PC-9 (cell line): ENCODE measurements around the gene SERPINB13. TPM values are rescaled to one million over a fixed set of nuclear protein-coding genes. Genes with fewer than 3 reads are reported as not detected.

Source experiments
- BruUV-seq: library from RNA; stranded (reverse); fragments of 400-500 nt; replicated peaks from 2 replicates; lab custom pipeline; 2021; lab: Mats Ljungman, UMichigan
- CTCF ChIA-PET: fragments of 300-600 bp; sonication (Branson Sonifier 250); formaldehyde crosslinking; loops from one replicate; lab custom pipeline; 2022; ENCODE audit warnings: antibody characterized with exemption; lab: Charles Lee
- POLR2A ChIA-PET: fragments of 300-600 bp; sonication (Branson Sonifier 250); formaldehyde crosslinking; loops from one replicate; lab custom pipeline; 2022; ENCODE audit warnings: antibody characterized with exemption; ENCODE audit not compliant: unreplicated experiment; lab: Charles Lee
- DNase-seq, 2 experiments: peaks; one replicate each; pipeline versions ENCODE4 v3.0.0 to v3.0.0-alpha.2; 2015 to 2022; ENCODE audit warnings: mixed read lengths in 1 of 2
- H2AFZ ChIP-seq: fragments of 200-600 bp; sonication (generic); 2 replicates; pipeline ENCODE4 v1.8.1; 2017; ENCODE audit warnings: antibody characterized with exemption
- H3F3A ChIP-seq: fragments of 200-600 bp; sonication (generic); 2 replicates; pipeline ENCODE4 v1.8.1; 2017; ENCODE audit warnings: antibody characterized with exemption, mild to moderate bottlenecking, low read depth; ENCODE audit not compliant: insufficient read depth
- H3K27ac ChIP-seq: fragments of 200-600 bp; sonication (generic); 2 replicates; pipeline ENCODE4 v1.6.1; 2016; ENCODE audit warnings: mixed run types
- H3K27me3 ChIP-seq: fragments of 200-600 bp; sonication (generic); 2 replicates; pipeline ENCODE4 v1.6.1; 2016; ENCODE audit warnings: low read depth, mixed run types; ENCODE audit not compliant: insufficient read depth
- H3K36me3 ChIP-seq: fragments of 200-600 bp; sonication (generic); 2 replicates; pipeline ENCODE4 v1.6.1; 2016; ENCODE audit warnings: low read depth, mixed run types
- H3K4me1 ChIP-seq: fragments of 200-600 bp; sonication (generic); replicated peaks from 2 replicates; pipeline ENCODE4 v1.6.1; 2016; ENCODE audit warnings: mixed run types; ENCODE audit not compliant: insufficient read depth
- H3K4me2 ChIP-seq: fragments of 200-600 bp; sonication (generic); 2 replicates; pipeline ENCODE4 v1.6.1; 2017; ENCODE audit warnings: mixed run types
- H3K4me3 ChIP-seq: fragments of 200-600 bp; sonication (generic); 2 replicates; pipeline ENCODE4 v1.6.1; 2016; ENCODE audit warnings: mixed run types
- H3K79me2 ChIP-seq: fragments of 200-600 bp; sonication (generic); 2 replicates; pipeline ENCODE4 v1.6.1; 2017; ENCODE audit warnings: low read depth, mixed run types
- H3K9me2 ChIP-seq: fragments of 200-600 bp; sonication (generic); 2 replicates; pipeline ENCODE4 v1.8.1; 2017; ENCODE audit warnings: mild to moderate bottlenecking; ENCODE audit not compliant: insufficient read depth
- H3K9me3 ChIP-seq: fragments of 200-600 bp; sonication (generic); 2 replicates; pipeline ENCODE4 v1.8.1; 2016; ENCODE audit warnings: low read depth; ENCODE audit not compliant: insufficient read depth
- H4K20me1 ChIP-seq: fragments of 200-600 bp; sonication (generic); 2 replicates; pipeline ENCODE4 v1.8.1; 2017; ENCODE audit not compliant: insufficient read depth
- EZH2 ChIP-seq: fragments of 200-600 bp; sonication (generic); IDR thresholded peaks from 2 replicates; pipeline ENCODE4 v1.8.0; 2017; ENCODE audit warnings: antibody characterized with exemption, low read depth
- intact Hi-C: fragments of 100-400 bp; cut with micrococcal nuclease; formaldehyde crosslinking; loops from one replicate; pipeline ENCODE4 v1.10.0; 2022; ENCODE audit not compliant: unreplicated experiment
- total RNA-seq: library from RNA; stranded (reverse); gene quantifications from 2 replicates; pipeline ENCODE4 v1.2.3, GENCODE V29; 2021
- TF ChIP-seq, protein P1 (sequence below): fragments of 200-600 bp; sonication (generic); conservative IDR thresholded peaks from 2 replicates; pipeline ENCODE4 v1.6.1; 2017; ENCODE audit warnings: mixed run types, antibody characterized with exemption, mild to moderate bottlenecking, moderate library complexity

Gene SERPINB13
- total RNA-seq, 1 experiment from 2014 or later: not detected

- POLR2A ChIA-PET: no interaction called here
- no peaks in the 10 kb centered on the region for H3K79me2 ChIP-seq
- no TSS peak for BruUV-seq
- H3K4me2 ChIP-seq: no peak overlapping the region
- intact Hi-C loops: no loop called here
- TF ChIP-seq, protein P1, sequence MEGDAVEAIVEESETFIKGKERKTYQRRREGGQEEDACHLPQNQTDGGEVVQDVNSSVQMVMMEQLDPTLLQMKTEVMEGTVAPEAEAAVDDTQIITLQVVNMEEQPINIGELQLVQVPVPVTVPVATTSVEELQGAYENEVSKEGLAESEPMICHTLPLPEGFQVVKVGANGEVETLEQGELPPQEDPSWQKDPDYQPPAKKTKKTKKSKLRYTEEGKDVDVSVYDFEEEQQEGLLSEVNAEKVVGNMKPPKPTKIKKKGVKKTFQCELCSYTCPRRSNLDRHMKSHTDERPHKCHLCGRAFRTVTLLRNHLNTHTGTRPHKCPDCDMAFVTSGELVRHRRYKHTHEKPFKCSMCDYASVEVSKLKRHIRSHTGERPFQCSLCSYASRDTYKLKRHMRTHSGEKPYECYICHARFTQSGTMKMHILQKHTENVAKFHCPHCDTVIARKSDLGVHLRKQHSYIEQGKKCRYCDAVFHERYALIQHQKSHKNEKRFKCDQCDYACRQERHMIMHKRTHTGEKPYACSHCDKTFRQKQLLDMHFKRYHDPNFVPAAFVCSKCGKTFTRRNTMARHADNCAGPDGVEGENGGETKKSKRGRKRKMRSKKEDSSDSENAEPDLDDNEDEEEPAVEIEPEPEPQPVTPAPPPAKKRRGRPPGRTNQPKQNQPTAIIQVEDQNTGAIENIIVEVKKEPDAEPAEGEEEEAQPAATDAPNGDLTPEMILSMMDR: no peak
- TF ChIP-seq EZH2: no peak
- H3F3A ChIP-seq: no peaks in the 10 kb centered on the region
- no peaks in the 10 kb centered on the region for H3K4me1 ChIP-seq
- H4K20me1 ChIP-seq: no peaks in the 10 kb centered on the region
- no peak for DNase-seq
- H3K9me3 ChIP-seq: no peaks in the 10 kb centered on the region
- H3K9me2 ChIP-seq: no peaks in the 10 kb centered on the region
- H3K27ac ChIP-seq: no peak overlapping the region
- no peak overlapping the region for H3K4me3 ChIP-seq
- CTCF ChIA-PET: no interaction called here
- no peak overlapping the region for H2AFZ ChIP-seq
- no peaks in the 10 kb centered on the region for H3K36me3 ChIP-seq
- H3K27me3 ChIP-seq: no peaks in the 10 kb centered on the region
These were observed 22.6 kb upstream of the SERPINB13 start for GRCh38 chr18:63564561-63564960.

- no TSS peak for BruUV-seq
- Histone ChIP-seq H3K9me3 (no peaks in the 10 kb centered on the region), H3K4me3 (no peak overlapping the region), H3K27ac (no peak overlapping the region), H3K4me2 (no peak overlapping the region), H3K79me2 (no peaks in the 10 kb centered on the region), H4K20me1 (no peaks in the 10 kb centered on the region), H3K9me2 (no peaks in the 10 kb centered on the region), H3K27me3 (no peaks in the 10 kb centered on the region), H3K4me1 (no peaks in the 10 kb centered on the region), H3F3A (no peaks in the 10 kb centered on the region), H3K36me3 (no peaks in the 10 kb centered on the region), H2AFZ (no peak overlapping the region)
- intact Hi-C loops: no loop called here
- ChIA-PET CTCF (no interaction called here), POLR2A (no interaction called here)
- TF ChIP-seq EZH2: no peak
- TF ChIP-seq, protein P1: no peak
- DNase-seq: no peak
These were observed 19.9 kb upstream of the SERPINB13 start for GRCh38 chr18:63567276-63567675.

- no peak overlapping the region for H3K4me3 ChIP-seq
- H3K79me2 ChIP-seq: no peaks in the 10 kb centered on the region
- intact Hi-C loops: no loop called here
- H3F3A ChIP-seq: no peaks in the 10 kb centered on the region
- no peaks in the 10 kb centered on the region for H3K27me3 ChIP-seq
- H3K4me2 ChIP-seq: no peak overlapping the region
- no peak overlapping the region for H3K27ac ChIP-seq
- no peaks in the 10 kb centered on the region for H3K4me1 ChIP-seq
- BruUV-seq: no TSS peak
- no peak overlapping the region for H2AFZ ChIP-seq
- no peaks in the 10 kb centered on the region for H3K9me3 ChIP-seq
- ChIA-PET POLR2A (no interaction called here), CTCF (no interaction called here)
- no peak for TF ChIP-seq EZH2
- TF ChIP-seq, protein P1: no peak
- no peaks in the 10 kb centered on the region for H4K20me1 ChIP-seq
- H3K9me2 ChIP-seq: no peaks in the 10 kb centered on the region
- DNase-seq: no peak
- no peaks in the 10 kb centered on the region for H3K36me3 ChIP-seq
These were observed 19.3 kb upstream of the SERPINB13 start for GRCh38 chr18:63567825-63568224.
